ENCODE measurements around the gene IRS2.

DNA sequence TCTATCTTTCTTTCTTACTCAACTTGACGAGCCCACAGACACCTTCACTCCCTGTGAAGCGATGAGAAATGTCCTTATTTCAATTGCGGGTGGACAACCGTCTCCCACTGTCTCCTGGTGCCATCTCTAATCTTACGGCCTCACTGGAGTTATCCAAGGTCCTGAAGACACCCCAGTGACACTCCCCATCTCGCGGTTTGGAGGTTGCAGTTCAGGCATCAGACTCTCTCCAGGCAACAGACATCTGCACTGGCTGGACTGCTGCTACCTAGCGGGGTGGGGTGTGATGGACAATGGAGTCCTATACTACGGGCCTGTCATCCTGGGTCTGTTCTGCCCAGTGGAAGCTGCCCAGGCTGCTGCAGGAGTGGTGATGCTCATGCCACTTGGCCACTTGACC is 18.3 kb upstream of the IRS2 start:
- no peak for TF ChIP-seq TAF1 (conservative IDR thresholded peaks at IDR 0.05)
- TF ChIP-seq, protein P1, sequence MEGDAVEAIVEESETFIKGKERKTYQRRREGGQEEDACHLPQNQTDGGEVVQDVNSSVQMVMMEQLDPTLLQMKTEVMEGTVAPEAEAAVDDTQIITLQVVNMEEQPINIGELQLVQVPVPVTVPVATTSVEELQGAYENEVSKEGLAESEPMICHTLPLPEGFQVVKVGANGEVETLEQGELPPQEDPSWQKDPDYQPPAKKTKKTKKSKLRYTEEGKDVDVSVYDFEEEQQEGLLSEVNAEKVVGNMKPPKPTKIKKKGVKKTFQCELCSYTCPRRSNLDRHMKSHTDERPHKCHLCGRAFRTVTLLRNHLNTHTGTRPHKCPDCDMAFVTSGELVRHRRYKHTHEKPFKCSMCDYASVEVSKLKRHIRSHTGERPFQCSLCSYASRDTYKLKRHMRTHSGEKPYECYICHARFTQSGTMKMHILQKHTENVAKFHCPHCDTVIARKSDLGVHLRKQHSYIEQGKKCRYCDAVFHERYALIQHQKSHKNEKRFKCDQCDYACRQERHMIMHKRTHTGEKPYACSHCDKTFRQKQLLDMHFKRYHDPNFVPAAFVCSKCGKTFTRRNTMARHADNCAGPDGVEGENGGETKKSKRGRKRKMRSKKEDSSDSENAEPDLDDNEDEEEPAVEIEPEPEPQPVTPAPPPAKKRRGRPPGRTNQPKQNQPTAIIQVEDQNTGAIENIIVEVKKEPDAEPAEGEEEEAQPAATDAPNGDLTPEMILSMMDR (IDR thresholded peaks at IDR 0.05; ENCODE audit: low read depth, low read length, missing input control): no peak
- TF ChIP-seq, protein P2, sequence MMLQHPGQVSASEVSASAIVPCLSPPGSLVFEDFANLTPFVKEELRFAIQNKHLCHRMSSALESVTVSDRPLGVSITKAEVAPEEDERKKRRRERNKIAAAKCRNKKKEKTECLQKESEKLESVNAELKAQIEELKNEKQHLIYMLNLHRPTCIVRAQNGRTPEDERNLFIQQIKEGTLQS (IDR thresholded peaks at IDR 0.05): no peak
- TF ChIP-seq, protein P3, sequence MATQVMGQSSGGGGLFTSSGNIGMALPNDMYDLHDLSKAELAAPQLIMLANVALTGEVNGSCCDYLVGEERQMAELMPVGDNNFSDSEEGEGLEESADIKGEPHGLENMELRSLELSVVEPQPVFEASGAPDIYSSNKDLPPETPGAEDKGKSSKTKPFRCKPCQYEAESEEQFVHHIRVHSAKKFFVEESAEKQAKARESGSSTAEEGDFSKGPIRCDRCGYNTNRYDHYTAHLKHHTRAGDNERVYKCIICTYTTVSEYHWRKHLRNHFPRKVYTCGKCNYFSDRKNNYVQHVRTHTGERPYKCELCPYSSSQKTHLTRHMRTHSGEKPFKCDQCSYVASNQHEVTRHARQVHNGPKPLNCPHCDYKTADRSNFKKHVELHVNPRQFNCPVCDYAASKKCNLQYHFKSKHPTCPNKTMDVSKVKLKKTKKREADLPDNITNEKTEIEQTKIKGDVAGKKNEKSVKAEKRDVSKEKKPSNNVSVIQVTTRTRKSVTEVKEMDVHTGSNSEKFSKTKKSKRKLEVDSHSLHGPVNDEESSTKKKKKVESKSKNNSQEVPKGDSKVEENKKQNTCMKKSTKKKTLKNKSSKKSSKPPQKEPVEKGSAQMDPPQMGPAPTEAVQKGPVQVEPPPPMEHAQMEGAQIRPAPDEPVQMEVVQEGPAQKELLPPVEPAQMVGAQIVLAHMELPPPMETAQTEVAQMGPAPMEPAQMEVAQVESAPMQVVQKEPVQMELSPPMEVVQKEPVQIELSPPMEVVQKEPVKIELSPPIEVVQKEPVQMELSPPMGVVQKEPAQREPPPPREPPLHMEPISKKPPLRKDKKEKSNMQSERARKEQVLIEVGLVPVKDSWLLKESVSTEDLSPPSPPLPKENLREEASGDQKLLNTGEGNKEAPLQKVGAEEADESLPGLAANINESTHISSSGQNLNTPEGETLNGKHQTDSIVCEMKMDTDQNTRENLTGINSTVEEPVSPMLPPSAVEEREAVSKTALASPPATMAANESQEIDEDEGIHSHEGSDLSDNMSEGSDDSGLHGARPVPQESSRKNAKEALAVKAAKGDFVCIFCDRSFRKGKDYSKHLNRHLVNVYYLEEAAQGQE (IDR thresholded peaks at IDR 0.05): peak; percentile 84
- TF ChIP-seq, protein P4, sequence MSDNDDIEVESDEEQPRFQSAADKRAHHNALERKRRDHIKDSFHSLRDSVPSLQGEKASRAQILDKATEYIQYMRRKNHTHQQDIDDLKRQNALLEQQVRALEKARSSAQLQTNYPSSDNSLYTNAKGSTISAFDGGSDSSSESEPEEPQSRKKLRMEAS (IDR thresholded peaks at IDR 0.05): no peak
- no peak for TF ChIP-seq SP1 (IDR thresholded peaks at IDR 0.05)
- TF ChIP-seq YY1 (IDR thresholded peaks at IDR 0.05): no peak
- no peak for TF ChIP-seq JUND (IDR thresholded peaks at IDR 0.05)
- no peak for TF ChIP-seq GABPA (IDR thresholded peaks at IDR 0.05 in 1 of 2, conservative IDR thresholded peaks at IDR 0.05 in 1 of 2)
- no peak for TF ChIP-seq EGR1 (IDR thresholded peaks at IDR 0.05; ENCODE audit: low read depth in 2 of 2)
- TF ChIP-seq RXRA (IDR thresholded peaks at IDR 0.05): no peak
- no peak for TF ChIP-seq RAD21 (IDR thresholded peaks at IDR 0.05)
- TF ChIP-seq FOXA1 (IDR thresholded peaks at IDR 0.05): no peak
